ENCODE results near the gene SLFNL1.

The SLFNL1 gene

DNA sequence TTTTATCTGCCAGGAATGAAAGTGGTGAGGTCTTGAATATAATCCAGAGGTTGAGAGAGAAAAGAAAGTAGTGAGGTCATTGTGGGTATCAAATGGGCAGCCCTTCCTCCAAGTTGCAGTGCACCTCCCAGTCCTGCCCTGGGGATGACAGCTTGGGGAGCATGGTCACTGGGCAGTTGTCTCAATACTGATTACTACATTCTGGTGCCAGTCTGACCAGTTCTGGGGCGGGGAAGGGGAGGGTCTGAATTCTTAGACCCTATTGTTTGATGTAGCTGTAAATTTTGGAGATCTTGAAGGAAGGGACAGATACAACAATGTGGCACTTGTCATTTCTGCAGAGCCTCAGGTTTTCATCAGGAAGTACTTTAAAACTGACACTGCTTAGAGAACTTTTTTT lies 11.2 kb downstream of the SLFNL1 start:
- DNase-seq (ENCODE audit: low read depth): no peak
- TF ChIP-seq, protein P1, sequence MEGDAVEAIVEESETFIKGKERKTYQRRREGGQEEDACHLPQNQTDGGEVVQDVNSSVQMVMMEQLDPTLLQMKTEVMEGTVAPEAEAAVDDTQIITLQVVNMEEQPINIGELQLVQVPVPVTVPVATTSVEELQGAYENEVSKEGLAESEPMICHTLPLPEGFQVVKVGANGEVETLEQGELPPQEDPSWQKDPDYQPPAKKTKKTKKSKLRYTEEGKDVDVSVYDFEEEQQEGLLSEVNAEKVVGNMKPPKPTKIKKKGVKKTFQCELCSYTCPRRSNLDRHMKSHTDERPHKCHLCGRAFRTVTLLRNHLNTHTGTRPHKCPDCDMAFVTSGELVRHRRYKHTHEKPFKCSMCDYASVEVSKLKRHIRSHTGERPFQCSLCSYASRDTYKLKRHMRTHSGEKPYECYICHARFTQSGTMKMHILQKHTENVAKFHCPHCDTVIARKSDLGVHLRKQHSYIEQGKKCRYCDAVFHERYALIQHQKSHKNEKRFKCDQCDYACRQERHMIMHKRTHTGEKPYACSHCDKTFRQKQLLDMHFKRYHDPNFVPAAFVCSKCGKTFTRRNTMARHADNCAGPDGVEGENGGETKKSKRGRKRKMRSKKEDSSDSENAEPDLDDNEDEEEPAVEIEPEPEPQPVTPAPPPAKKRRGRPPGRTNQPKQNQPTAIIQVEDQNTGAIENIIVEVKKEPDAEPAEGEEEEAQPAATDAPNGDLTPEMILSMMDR (IDR thresholded peaks at IDR 0.05; ENCODE audit: control insufficient read depth, insufficient read depth, low read depth, low read length, missing control alignments): no peak

DNA sequence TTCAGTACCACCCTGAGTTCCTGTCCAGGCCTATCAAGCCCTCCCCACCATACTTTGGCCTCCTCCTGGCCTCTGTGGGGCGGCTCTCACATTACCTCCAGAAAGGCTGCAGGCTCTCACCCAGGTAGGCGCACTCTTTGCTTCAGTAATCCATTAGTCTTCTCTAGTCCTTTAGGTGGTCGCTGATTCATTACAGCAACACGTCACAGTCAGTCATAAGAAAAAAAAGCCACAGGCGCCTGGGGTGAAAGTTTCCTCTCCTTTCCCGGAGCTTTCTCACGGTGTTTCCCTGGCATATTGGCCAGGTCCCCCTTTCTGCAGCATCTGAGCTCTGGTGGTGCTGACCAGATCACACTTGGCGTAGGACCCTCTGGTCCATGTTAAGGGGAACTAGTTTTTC lies 12.1 kb downstream of the SLFNL1 start:
- no peak for DNase-seq (ENCODE audit: low read depth)
- TF ChIP-seq, protein P1 (IDR thresholded peaks at IDR 0.05; ENCODE audit: control insufficient read depth, insufficient read depth, low read depth, low read length, missing control alignments): no peak
- H3K4me3 ChIP-seq (ENCODE audit: control insufficient read depth, low read depth, low read length): no peak overlapping the region

More for the DNA sequence above, 11.2 kb downstream of the SLFNL1 start:
- no peak overlapping the region for H3K4me3 ChIP-seq (ENCODE audit: control insufficient read depth, low read depth, low read length)

DNA sequence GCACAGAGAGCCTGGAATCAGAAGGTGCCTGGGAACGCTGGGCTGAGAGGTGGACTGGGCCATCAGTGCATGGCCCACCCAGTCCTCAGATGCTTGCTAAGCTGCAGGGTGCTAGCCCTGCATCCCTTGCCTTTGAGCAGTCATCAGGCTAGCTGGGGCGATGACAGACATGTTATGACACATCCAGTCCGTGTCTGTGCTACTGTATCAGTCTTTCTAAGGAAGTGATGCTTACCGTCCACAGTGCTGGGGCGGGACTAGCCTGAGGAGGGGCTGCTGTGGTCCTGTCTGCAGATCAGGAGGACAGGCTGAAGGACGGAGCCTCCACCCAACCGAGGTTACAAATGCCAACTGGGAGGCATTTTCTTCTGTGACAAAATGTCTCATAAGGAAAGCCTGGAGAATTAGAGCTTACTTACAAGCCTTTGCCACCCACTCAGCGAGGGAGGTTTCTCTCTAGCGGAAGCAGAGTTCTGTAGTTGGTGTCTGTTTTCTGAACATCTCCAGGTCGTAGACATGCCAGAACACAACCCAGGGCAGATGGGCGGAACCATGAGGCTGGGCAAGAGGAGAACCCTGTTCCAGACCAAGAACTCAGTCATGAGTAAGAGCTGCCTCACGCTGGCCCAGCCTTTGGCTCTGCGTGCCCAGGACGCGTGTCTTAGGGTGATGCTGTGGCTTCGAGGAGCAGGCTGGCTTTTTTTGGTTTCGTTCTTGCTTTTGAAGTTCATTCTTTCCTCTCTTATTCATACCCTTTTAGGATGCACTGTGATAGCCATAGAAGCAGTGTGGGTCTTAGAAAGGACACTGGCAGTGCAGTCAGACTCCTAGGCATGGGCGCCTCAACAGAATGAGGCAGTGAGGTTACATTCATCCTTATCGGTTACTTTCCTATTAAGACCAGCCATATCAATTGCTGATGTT lies 14.3 kb downstream of the SLFNL1 start:
- TF ChIP-seq, protein P1 (IDR thresholded peaks at IDR 0.05; ENCODE audit: control insufficient read depth, insufficient read depth, low read depth, low read length, missing control alignments): no peak
- H3K4me3 ChIP-seq (ENCODE audit: control insufficient read depth, low read depth, low read length): no peak overlapping the region
- peak; percentile 28 for DNase-seq (ENCODE audit: low read depth)

DNA sequence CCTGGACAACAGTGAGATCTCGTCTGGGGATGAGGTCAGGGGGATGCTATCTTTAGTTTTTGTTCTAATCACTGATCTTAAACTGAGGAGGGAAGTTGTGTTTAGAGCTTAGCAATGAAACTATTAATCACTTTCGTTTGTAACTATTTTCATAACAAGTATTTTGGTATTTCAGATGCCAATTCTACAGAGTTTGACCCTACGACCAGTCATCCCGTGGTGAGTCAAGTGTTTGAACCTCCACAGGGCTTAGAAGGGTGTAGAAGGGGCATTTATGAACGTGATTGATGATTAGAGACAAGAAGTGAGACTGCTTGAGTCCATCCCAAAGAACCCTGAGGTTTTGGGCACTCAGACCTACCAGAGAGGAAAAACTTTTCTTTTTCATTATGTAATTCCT lies 15.6 kb downstream of the SLFNL1 start:
- TF ChIP-seq, protein P1 (IDR thresholded peaks at IDR 0.05; ENCODE audit: control insufficient read depth, insufficient read depth, low read depth, low read length, missing control alignments): no peak
- H3K4me3 ChIP-seq (ENCODE audit: control insufficient read depth, low read depth, low read length): no peak overlapping the region
- DNase-seq (ENCODE audit: low read depth): no peak

DNA sequence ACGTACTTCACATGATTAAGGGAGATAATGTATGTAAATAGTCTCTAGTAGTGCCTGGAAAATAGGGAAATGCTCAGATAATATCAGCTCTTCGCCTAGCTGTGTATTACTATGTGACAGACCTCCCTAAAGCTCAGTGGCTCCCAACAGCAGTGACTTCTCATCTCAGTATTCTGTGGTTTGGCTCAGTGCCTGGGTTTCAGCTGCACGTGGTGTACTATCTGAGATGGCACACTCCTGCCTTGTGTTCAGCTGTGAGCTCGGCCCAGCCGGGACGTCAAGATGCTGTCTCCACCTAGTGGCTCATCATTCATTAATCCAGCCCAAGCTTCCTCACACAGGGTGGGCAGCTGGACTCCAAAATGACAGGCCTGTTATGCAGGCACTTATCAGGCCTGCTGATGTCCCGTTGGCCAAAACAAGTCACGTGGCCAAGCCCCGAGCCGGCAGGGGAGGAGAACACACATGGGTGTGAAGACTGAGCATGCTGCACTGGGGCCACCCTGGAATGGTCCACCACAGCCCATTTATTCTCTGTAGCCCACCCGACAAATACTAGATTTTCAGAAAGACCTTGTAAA lies 17.8 kb downstream of the SLFNL1 start:
- DNase-seq (ENCODE audit: low read depth): peak; percentile 97
- TF ChIP-seq, protein P1 (IDR thresholded peaks at IDR 0.05; ENCODE audit: control insufficient read depth, insufficient read depth, low read depth, low read length, missing control alignments): peak; percentile 71
- no peak overlapping the region for H3K4me3 ChIP-seq (ENCODE audit: control insufficient read depth, low read depth, low read length)

DNA sequence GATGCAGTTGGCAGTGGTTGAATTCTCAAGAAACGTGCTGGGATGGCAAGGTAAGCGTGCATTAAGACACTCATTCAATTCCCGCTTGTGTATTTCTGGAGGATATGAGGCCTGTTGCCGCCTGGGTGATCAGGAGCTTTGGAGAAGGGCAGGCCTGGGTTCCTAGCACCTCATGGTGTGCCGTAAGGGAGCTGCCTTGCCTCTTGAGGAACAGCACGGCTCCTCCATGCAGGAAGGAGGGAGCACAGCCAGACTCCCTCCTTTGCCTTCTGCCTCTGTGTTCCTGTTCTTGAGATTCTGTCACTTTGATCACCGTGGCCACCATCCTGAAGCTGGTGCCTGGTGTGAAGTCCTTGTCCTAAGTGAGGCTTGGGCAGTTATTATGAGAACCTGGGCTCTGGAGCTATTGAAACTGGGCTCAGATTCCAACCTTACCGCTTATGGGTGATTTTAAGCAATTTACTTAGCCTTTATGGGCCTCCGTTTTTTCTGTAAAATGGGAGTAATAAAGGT lies 18.3 kb downstream of the SLFNL1 start:
- no peak overlapping the region for H3K4me3 ChIP-seq (ENCODE audit: control insufficient read depth, low read depth, low read length)
- TF ChIP-seq, protein P1 (IDR thresholded peaks at IDR 0.05; ENCODE audit: control insufficient read depth, insufficient read depth, low read depth, low read length, missing control alignments): no peak
- no peak for DNase-seq (ENCODE audit: low read depth)

Measured in AG09309 (cell line).